ENCODE data around the gene SPEN.
A peak's percentile ranks its signal among the peaks of the same experiment; 100 is the strongest.
"Not testable (repeated sequence)": the region's sequence is repeated elsewhere in the genome, so short reads cannot be mapped to it uniquely, and the experiment has no call there.

Gene SPEN

DNA sequence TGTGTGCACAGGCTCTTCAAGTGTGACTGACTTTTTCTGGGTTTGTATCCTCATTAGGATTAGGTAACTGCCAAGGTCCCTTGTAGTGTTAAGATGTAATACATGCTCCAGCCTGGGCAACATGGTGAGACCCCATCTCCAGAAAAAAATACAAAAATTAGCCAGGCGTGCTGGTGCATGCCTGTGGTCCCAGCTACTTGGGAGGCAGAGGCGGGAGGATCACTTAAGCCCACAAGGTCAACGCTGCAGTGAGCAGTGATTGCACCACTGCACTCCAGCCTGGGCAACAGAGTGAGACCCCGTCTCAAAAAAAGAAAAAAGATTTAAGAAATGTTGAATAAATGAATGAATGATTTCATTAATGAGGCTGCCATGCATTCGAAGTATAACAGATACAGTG, 113.3 kb downstream of the SPEN start:
- no peak for DNase-seq (ENCODE audit: low spot score)

DNA sequence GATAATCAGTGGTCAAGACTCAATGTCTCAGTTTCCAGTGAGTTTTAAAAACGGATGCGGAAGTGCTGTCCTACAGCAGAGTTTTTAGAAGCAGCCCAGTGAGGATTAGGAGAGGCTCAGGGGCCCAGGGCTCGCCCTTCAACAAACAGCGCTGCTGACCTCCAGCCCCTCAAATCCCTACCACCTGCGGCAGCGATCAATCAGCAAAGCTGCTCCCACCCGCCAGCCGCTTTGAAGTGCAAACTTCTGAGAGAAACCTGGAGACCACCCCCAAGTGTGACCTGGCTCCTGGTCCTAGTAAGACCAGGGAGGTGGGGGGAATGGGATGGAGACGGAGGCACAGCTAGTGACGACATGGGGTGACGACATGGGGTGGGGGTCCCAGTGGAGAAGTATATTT, 114.0 kb downstream of the SPEN start:
- DNase-seq (ENCODE audit: low spot score), result no peak

DNA sequence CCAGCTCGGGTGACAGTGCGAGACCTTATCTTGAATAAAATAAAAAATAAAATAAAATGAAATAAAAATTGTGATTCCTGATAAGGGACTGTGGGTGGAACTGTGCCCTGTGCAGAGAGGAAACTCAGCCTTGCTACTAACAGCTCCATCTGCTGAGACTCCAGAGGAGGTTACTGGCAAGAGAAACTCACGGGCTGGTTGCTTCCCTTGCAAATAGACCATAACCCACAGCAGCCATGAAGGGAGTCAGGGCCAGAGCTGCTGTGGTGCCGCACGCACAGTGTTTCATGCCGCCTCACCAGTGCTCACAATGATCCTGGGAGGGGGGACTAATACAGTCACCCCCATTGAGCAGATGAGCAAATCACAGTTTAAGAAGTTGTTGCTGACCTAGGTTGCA, 114.7 kb downstream of the SPEN start:
- no peak for DNase-seq (ENCODE audit: low spot score)

DNA sequence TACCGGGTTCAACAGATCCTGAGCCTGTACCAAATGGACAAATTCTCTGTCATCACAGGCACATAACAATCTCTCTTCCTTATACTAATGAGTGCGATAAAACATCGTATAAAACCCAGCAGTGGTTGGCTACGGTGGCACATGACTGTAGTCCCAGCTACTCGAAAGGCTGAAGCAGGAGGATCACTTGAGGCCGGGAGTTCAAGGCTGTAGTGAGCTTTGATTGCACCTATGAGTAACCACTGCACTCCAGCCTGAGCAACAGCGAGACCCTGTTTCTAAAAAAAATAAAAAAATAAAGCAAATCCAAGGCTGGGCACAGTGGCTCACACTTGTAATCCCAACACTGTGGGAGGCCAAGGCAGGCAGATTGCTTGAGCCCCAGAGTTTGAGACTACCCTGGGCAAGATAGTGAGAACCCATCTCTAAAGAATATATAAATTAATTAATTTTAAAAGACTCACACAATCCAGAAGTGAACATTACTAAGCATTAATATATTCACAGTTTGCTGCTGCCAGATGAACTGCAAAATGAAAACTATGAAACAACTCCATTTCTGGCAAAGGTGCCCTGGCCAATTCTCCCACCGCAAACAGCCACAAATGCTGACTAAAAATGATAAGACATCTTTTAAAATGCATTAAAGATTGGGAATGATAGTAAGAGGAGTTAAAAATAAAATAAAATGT, 115.3 kb downstream of the SPEN start:
- no peak for DNase-seq (ENCODE audit: low spot score)

DNA sequence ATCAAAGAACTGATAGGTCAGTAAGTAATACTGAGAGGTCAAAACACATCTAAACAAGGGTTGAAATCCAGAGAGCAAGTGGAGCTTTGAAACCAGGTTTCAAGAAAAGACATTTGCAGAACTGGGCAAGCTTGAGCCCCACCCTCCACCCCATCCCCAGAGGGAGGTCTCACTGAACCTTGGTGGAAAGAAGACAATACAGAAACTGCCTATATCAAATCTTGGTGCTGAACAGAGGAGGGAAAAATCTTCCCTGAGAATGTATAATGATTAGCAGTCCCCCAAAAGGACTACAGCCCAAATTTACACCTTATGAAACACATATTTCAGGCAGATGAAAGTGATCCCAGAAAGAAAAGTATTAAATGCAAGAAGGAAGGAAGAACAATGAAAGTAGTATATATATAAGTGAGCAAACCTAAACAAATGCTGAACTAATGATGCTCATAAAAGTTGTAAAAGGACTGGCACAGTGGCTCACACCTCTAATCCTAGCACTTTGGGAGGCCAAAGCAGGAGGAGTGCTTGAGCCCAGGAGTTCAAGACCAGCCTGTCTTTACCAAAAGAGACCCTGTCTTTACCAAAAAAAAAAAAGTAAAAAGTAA, 116.0 kb downstream of the SPEN start:
- DNase-seq (ENCODE audit: low spot score), result no peak

DNA sequence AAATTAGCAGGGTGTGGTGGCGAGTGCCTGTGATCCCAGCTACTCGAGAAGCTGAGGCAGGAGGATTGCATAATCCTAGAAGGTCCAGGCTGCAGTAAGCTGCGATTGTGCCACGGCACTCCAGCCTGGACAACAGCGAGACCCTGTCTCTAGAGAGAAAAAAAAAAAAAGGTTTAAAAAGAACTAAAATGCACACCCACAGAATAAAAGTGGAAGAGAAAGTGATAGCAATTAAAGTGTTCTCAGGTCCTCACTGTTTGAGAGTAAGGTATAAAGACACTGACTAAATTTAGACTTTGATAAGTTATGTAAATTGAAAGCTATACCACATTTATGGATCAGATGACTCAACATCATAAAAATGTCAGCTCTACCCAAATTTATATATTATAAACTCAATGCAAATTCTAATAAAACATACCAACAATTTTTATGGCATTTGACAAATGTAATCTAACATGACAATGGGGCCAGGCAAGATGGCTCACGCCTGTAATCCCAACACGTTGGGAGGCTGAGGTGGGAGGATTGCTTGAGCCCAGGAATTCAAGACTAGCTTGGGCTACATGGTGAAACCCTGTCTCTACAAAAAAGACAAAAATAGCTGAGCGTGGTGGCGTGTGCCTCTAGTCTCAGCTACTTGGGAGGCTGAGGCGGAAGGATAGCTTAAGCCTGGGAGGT, 116.6 kb downstream of the SPEN start:
- DNase-seq (ENCODE audit: low spot score), result no peak

DNA sequence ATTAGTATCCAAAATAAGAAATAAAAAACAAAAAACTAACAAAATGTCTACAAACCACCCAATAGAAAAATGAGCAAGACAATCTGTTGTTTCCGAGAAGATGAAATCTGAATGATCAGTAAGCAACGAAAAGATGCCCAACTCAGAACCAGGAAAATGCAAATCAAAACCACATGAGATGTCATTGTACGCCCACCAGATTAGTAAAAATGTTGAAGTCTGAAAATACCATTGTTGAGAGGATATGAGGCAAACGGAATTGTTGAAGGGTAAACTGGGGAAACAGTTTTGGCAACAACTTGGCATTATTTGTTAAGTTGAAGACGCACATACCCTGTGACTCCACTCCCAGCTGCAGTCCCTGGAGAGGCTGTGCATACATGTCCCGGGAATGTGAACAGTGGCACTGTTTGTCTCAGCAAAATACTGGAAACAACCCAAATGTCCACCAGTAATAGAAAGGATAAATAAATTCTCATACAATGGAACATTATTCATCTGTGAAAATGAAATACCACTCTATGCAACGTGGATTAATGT, 117.8 kb downstream of the SPEN start:
- peak; percentile 59 for DNase-seq (ENCODE audit: low spot score)

DNA sequence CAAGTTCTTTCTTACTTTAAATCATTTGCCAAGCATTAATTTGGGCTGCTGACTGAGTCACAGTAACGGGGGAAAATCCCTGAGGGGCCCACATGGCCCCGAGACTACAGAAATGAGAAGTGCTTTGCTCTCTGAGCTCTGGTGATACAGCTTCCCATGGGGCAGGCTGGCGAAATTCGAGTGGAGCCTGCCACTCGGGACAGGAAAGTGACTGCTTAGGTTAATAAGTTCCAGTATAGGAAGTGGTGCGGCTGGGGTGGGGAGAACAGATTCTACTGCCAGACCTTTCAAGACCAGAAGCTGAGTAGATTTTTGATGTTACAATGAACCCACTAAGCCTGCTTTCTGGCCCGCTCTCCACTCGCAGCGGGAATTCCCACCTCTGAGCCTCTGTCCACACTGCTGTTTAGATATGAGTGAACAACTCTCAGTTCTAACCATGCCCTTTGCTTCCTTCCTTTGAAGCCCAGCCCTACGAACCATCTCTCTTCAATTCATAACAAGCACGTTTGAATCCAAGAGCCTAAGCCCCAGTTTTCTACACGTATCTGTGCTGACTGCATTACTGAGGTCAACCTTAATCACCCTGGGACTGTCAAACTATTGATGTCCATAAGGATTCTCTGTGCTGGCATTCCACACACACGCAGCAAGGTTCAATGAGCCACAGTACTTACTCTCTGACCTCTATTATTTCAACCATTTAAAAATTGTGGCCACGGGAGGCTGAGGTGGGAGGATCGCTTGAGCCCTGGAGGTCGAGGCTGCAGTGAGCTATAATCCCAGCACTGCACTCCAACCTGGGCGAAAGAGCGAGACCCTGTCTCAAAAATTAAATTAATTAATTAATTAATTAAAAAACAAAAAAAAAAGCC, 118.8 kb downstream of the SPEN start:
- peak; percentile 31 for DNase-seq (ENCODE audit: low spot score)

DNA sequence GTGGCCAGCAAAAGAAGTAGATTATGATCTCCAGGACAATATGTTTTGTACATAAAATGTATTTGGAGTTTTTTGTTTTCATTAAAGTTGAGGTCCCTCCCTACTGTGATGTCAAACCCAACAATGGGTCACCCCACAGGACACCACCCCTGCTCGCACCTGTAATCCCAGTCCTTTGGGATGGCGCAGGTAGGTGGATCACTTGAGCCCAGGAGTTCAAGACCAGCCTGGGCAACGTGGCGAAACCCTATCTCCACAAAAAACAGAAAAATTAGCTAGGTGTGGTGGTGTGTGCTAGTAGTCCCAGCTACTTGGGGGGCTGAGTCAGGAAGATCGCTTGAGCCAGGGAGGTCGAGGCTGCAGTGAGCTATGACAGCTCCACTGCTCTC, 119.4 kb downstream of the SPEN start:
- DNase-seq (ENCODE audit: low spot score), result no peak

DNA sequence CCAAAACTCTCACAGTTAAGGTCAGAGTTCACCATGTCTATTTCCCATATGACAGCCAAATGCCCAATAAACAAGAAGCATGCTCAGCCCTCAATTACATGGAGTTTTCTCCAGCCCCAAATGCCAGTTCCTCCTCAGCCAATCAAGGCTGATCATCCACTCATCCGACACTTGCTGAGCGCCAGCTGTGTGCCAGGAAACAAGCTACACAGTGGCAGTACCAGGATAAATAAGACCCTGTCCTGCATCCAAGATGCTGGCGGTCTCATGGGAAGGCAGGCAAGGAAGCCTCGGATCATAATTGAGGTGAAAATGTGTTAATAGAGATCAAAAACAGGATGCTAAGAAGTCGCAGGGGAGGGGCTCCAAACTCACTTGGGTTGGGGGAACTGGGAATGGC, 120.7 kb downstream of the SPEN start:
- DNase-seq (ENCODE audit: low spot score), result no peak

DNA sequence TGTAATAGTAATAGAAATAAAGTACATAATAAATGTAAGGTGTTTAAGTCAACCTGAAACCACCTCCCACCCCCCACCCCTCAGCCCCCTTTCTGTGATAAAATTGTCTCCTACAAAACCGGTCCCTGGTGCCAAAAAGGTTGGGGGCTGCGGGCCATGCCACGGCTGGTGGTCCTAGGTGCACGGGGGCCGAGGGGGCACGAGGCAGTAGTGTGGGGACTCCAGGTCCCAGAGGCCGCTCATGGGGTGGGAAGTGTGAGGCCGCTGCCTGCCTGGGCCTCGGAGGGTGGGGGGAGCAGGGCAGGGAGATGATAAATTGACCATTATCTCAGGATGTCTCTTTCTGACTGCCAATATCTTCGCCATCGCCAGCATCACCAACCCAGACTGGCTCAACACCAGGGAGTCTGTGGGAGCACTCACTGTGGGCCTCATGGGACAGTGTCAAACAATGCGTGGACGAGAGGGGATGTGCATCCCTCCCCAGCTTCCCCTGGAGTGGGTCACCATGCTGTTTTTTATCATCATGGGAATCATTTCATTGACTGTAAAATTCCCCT, 121.9 kb downstream of the SPEN start:
- DNase-seq (ENCODE audit: low spot score), result no peak

DNA sequence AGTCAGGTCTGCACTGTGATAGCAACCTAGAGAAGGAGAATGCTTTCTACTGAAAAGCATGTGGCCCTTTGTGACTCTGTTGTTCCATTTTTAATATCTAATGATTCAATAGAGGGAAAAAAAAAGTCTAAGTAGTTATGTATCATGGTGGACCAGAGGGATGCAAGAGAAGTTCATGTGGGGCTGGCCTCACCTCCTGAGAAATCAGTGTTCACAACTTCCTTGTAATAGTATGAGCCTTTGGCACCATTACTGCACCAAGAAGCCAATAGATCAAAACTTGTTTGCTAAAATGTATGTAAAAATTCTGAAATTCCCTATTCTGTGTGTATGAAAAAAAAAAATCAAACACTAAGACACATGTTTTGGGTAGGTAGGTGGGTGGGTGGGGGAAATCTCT, 123.4 kb downstream of the SPEN start:
- no peak for DNase-seq (ENCODE audit: low spot score)

DNA sequence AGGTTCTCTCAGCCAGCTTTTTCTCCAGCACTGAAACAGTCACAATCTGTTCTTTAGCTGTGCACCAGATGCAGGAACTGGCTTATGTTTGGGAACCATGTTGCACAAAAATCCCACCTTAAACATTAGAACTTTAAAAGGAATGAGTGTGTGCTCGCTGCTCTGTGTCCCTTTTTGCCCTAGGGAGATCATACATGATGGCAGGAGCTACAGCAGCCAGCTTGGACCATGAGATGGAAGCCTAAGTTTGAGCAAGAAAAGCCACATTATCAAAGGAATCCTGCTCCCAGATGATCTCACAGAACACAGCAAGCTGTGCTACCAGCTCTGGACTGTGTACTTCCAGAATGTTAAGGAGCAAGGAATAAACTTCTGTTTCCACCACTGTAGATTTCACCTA, 124.9 kb downstream of the SPEN start:
- DNase-seq (ENCODE audit: low spot score), result no peak

DNA sequence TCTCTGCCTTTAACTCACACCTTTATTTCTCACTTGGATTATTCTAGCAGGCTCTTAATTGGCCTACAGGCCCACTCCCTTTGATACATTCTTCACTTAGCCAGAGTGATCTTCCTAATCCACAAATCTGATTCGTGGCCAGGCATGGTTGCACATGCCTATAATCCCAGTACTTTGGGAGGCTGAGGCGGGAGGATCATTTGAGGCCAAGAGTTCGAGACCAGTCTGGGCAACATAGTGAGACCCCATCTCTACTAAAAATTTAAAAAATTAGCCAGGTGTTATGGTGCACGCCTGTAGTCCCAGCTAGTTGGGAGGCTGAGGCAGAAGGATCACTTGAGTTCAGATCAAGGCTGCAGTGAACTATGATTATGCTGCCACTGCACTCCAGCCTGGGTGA, 126.3 kb downstream of the SPEN start:
- DNase-seq (ENCODE audit: low spot score), result no peak

DNA sequence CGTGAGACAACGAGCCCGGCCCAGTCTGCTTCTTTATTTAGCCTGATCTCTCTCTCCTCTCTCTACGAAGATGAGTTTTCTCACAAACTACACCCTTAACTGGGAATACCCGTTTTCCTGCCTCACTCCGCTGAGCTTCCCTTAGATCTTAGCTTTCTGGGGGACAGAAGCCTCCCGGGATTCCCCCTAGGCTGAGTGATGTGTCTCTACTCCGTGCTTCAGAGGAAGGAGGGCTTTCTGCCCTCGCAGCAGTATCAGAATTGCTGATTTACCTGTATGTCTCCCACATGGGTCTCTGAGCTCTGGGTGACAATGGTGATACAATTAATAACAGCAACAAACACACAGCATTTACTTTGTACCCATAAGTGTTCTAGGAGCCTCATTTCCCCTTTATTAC, 127.3 kb downstream of the SPEN start:
- DNase-seq (ENCODE audit: low spot score), result no peak

DNA sequence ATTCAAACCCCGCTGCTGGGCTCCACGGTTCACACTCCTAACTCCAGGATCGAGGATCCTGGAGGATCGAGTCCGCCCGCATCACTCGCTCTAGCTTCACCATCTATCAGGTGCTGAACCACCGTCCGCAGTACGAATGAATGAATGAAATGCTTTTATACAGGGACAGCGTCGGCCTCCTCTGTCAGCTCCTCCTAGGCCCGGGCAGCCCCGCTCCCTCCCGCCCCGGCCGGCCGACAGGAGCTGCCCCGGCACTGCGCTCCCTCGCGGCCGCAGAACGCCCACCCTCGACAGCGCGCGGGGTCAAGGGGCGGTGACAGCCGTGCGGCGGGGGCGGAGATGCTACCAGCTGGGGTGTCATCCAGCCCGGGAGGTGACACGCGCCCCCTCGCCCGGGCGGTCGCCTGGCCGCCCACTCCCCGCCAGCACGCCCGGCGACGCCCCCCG, 127.9 kb downstream of the SPEN start:
- DNase-seq (ENCODE audit: low spot score), result peak; percentile 66

DNA sequence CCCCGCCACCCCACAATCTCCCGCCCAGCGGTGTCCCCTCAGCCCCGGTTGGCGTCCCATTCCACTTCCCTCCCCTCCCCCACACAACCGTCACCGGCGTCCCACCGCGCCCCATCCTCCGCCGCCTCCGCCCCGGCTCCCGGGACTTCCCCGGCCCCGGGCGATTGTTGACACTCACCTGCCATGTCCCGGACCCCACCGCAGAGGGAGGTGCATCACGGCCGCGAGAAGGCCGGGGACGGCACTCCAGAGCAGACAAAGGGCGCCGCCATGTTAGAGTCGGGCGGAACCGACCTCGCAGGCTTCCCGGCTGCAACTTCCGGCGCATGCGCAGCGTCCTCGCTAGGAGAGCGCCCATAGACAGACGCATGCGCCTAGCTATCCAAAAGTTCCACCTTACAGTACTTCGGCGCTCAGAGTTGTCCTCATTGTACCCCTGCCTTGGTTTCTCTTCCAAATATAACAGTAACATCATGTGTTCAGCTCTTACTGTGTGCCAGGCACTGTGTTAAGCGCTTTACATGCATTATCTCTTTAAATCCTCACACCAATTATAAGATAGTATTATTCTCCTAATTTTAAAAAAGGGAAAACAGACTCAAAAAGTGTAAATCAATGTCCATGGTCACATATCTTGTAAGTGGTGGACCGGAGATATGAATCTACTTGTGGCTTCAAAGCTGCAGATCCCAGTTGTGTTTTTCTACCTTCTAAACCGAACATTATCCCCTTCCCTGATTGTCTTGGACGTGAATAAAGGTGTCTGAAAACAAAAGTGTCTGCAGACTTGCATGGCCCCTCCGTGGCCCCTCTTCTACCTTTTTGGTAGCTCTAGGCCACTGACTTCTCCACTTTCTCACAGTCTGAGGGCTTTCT, 128.5 kb downstream of the SPEN start, which contains the start of gene ZBTB17:
Gene ZBTB17 (minus strand): TSS at position 297 of the 876 bp plus-strand sequence. CDS start 27,606 bp downstream, outside the sequence.
- DNase-seq (ENCODE audit: low spot score), result peak; percentile 98

DNA sequence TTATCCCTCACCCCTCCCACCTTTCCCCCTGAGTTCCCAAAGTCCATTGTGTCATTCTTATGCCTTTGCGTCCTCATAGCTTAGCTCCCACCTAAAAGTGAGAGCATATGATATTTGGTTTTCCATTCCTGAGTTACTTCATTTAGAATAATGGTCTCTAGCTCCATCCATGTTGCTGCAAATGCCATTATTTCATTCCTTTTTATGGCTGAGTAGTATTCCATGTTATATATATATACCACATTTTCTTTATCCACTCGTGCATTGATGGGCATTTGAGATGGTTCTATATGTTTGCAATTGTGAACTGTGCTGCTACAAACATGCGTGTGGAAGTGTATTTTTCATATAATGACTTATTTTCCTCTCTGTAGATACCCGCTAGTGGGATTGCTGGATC, 130.4 kb downstream of the SPEN start:
- not testable (repeated sequence) for DNase-seq (ENCODE audit: low spot score)

DNA sequence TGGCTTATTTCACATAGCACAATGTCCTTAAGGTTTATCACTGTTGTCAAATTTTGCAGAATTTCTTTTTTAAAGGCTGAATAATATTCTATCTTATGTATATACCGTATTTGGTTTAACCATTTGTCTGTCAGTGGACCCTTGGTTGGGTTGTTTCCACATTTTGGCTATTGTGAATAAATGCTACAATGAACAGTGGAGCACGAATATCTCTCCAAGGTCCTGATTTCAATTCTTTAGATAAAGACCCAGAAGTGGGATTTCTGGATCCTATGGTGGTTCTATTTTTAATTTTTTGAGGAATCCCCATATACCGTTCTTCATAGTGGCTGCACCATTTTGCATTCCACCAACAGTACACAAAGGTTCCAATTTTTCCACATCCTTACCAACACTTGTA, 134.2 kb downstream of the SPEN start:
- DNase-seq (ENCODE audit: low spot score), result no peak

DNA sequence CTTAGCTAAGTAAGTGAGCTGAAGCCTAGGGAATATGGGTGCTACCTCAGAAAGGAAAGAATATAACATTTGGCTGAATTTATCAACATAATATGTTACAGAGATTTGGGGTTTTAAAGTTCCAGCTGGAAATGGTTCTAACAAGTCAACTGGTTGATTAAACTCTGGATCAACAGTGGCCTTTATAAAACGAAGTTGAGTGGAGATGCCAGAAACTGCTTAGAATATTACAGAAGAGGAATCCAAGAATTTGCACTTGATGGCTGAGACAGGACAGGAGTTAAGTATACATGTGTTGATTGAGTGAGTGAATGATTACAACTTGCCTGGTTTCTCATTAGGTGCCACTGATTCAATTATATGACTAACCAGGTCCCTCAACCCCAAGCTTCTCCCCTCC, 135.8 kb downstream of the SPEN start:
- DNase-seq (ENCODE audit: low spot score), result no peak

Measured in hepatic stellate cell (primary cell).